Left hindlimb (tissue), 1 donor: ENCODE data around the gene ACTRT2.

Experiments used
- DNase-seq: peaks from one replicate; pipeline ENCODE4 v3.0.0-alpha.2; 2018

Gene ACTRT2

GRCh38 chr1:3021233-3021671 lies at the start of gene ACTRT2:
Gene ACTRT2 (plus strand): TSS chr1:3021467. CDS start chr1:3021687, 220 bp downstream.
- DNase-seq: no peak

DNA sequence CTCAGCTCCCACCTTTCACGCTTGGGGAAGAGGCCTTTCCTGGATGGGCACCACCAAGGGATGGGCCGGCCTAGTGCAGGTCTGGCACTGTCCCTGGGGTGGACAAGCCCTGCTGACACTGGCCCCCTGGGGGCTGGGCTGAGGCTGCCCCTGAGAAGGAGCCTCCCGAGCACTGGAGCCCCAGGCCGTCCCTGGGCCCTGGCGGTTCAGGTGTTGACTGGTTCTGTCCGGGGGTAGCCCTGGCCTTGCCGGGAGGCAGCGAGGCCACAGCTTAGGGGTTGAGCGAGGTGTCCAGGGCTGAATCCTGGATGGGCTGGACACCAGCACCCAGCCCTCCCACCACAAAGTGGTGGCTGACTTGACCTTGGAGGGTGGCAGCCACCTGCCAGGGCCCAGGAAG lies 49.7 kb upstream of the ACTRT2 start:
- DNase-seq: no peak

DNA sequence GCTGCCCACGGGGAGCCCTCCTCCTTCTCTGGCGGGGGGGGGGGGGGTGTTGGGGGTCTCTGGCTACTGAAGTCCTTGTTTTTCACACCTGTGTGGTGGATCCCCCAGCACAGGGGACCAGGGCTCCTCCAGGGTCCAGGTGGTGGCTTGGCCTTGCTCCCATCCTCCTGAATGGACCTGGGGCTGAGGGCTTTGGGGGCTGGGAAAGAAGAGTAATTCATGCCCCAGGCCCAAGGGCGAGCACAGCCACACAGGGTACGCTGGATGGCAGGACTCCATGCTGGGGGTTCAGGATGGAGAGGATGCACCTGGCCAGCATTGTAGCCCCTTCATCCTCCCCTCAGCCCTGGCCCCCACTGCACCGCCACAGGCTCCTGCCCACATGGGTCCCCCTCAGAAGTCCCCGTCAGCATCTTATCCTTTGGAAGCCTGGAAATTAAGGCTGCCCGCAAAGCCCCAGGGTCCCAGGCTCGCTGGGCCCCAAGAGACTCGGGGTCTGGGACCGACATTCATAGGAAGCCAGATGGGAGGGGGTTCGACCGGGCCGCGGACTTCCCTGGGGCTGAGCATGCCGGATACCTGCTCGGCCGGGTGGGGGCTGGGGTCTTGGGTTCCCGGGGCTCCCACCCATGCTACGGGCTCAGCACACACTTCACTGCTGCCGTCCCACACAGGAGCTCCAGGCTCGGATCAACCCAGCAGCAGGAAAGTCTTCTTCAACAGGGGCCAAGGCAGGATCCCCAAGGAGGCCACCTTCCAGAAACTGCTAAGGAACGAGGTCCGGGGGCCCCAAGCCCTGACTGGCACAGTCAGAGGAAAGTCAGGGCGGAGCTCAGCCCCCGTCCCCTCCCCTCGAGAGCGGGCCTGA lies 49.0 kb upstream of the ACTRT2 start:
- DNase-seq: no peak

- DNase-seq: no peak
Measured at GRCh38 chr1:2972879-2973575, 48.2 kb upstream of the ACTRT2 start.

- DNase-seq: peak; percentile 62
Measured at GRCh38 chr1:2973601-2974593, 47.4 kb upstream of the ACTRT2 start.

GRCh38 chr1:2974701-2975301 lies 46.5 kb upstream of the ACTRT2 start:
- no peak for DNase-seq

DNA sequence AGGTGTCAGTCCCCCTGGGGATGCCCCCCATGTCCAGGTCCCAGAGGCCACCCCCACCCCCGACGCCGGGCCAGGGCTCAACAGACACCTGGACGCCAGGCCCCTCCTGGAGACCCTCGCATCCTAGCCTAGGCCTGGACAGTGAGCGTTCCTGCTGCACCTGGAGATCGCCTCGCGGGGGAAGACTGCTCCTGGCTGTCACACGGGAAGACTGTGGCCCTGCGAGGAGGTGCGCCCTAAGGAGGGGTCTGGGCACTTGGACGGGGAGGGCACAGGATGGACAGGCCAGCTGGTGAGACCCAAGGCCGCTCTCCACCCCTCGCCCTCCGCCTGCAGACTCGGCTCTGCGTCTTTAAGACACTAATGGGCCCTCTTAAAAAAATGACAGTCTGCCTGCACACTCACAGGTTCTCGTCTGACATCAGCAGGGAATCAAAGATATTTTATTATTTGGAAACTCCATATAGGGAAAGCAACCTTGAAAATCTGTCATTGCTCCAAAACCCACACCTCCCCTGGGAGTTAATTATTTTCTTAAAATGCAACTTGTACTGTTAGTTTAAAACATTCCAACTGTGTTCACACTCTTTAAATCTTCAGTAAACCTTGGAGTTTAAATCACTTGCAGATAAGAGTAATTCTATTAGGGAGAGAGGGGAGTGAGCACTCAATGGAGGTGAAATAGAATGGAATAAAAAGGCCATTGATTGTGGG lies 45.6 kb upstream of the ACTRT2 start:
- DNase-seq: no peak

DNA sequence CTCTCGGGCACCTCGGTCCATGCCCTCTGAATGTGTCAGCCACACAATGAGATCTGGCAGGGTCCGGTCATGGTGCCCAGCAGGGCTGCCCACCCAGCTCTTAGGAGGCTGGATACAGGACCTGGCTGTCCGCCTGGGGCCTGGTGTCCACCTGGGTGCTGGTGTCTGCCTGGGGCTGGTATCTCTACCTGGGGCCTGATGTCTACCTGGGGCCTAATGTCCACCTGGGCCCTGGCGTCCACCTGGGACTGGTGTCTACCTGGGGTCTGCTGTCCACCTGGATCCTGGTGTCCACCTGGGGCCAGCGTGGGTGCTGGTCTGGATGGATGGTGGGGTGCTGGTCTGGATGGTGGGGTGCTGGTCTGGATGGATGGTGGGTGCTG lies 45.1 kb upstream of the ACTRT2 start:
- DNase-seq: no peak

DNA sequence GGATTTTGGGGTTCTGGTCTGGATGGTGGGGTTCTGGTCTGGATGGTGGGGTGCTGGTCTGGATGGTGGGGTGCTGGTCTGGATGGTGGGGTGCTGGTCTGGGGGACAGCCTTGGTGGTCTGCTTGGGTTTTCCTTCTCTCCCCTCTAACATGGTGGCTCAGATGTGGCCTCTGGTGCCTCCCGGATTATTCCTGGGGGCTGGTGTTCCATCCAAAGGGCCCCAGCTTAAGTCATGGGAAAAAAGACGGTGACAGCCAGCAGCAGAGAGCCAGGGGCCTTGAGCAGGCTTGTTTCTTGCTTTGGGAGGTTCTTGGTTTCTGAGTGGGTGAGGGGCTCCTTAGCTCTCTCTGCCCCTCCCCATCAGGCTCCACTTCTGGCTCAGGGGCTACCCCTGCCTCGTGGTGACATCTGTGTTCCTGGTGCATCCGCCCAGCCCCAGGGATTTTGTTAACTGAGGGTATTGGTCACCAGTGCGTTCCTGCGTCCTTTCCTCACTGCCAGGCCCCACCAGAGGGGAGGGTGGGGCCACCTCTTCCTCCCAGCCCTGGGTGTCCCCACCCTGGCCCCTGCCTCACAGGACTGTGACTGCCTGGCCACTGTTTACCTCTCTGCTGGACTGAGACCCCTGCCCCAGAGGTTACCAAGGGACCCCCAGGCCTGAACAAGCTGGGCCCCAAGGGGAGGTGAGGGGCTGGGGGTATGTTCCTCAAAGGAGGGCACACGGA lies 43.2 kb upstream of the ACTRT2 start:
- DNase-seq: no peak

- DNase-seq: no peak
Measured at GRCh38 chr1:2978691-2979190, 42.5 kb upstream of the ACTRT2 start.

- DNase-seq: no peak
Measured at GRCh38 chr1:2979191-2980072, 41.8 kb upstream of the ACTRT2 start.

- DNase-seq: peak; percentile 34
Measured at GRCh38 chr1:2980073-2980791, 41.0 kb upstream of the ACTRT2 start.

DNA sequence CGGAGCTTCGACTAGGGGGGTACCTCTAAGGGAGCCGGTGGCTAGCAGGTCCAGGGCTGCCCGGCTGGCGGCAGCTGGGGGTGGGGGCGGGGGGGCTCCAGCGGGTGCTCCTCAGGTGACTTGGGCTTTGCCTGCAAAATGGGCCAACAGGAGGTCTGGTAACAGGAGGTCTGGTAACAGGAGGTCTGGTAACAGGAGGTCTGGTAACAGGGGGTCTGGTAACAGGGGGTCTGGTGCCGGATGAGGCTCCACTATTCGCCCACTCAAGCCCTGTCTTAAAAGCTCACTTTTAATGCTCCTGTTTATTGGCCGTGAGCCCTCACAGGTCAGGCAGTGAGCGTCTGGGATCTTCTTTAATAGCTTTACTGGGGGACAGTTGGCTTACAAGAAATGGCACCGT lies 40.4 kb upstream of the ACTRT2 start:
- no peak for DNase-seq

GRCh38 chr1:2981388-2981787 lies 39.9 kb upstream of the ACTRT2 start:
- DNase-seq: peak; percentile 19

DNA sequence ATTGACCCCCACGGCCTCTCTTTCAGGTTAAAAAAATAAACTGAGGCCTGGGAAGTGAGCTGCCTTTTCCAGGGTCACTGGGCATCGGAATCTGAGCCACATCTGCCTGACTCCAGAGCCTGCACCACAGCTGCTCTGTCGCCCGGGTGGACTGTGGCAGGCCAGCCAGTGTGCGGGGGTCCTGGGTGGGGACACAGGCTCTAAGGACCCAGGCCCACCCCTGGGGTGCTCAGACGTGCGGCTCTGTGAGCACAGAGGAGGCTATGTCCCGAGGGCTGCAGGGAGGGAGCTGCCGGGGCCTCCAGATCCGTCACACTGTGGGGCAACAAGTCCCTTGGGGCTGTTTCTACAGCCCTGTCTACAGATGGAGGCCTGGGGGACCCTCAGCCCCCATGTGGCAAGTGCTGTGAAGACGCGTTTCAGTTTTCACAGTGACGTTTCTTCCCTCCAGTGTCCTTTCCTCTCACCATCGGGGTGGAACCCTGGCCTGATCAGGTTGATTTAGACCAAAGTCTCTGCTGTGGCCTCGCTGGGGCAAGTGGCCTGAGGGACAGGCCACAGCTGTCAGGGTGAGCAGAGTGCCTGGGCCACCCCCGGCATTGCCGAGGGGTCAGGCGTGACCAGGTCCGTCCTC lies 39.2 kb upstream of the ACTRT2 start:
- peak; percentile 19 for DNase-seq

DNA sequence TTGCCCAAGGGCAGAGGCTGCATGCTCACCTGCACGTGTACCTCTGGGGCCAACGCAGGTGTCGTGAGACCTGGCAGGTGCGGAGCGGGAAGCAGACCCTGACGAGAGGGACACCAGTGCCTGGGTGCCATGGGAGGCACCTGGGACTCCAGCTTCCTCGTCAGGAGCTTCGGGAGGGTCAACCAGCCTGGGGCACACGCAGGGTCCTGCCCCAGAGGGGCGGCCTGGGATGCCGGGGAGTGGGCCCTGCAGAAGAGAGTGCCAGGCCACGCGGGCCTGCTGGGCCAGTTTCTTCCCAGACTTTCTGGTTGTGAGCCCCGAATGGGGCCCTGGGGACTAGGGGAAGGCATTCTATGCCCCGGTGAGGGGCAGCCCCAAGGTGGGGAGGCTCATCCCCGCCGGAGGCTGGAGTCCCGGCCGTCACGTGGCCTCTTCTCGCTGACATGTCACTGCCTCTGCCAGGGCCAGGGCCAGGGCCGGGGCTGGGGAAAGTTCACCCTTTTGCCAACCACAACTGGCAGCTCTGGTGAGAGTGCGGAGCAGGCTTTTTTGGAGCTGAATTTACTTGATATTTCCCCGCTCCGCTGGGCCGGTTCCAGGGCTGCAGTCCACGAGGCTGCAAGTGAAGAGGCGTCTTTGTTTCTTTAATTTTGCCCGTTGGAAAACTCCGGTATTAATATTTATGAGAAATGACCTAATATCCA lies 38.5 kb upstream of the ACTRT2 start:
- DNase-seq: peak; percentile 64

DNA sequence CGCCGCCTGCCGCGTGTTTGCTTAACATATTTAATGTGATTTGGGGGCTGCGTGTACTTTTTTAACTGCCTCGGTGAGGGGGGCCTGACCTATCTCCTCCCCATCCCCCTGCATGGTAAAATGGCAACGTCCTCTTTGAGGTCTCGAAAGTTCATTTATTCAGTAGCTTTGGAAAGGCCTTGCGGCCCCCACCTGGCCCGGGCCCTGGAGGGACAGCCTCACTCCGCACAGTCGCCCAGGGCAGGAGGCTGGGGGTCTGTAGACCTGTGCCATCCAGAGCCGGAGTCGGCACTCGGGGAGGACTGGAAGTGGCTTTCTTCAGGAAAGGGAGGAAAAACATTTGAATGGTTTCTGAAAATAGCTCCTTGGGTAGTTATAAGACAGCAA lies 38.0 kb upstream of the ACTRT2 start:
- DNase-seq: no peak
